Measurements from ENCODE around the gene NPAS2. TPM values are rescaled to one million over a fixed set of nuclear protein-coding genes. Genes with fewer than 3 reads are reported as not detected.
A peak's percentile ranks its signal among the peaks of the same experiment; 100 is the strongest.

The NPAS2 gene
- total and polyA plus RNA-seq, 2 donors (not counting 1 experiment from before 2014, with no cell fraction given): 3.6 to 4.9 TPM

DNA sequence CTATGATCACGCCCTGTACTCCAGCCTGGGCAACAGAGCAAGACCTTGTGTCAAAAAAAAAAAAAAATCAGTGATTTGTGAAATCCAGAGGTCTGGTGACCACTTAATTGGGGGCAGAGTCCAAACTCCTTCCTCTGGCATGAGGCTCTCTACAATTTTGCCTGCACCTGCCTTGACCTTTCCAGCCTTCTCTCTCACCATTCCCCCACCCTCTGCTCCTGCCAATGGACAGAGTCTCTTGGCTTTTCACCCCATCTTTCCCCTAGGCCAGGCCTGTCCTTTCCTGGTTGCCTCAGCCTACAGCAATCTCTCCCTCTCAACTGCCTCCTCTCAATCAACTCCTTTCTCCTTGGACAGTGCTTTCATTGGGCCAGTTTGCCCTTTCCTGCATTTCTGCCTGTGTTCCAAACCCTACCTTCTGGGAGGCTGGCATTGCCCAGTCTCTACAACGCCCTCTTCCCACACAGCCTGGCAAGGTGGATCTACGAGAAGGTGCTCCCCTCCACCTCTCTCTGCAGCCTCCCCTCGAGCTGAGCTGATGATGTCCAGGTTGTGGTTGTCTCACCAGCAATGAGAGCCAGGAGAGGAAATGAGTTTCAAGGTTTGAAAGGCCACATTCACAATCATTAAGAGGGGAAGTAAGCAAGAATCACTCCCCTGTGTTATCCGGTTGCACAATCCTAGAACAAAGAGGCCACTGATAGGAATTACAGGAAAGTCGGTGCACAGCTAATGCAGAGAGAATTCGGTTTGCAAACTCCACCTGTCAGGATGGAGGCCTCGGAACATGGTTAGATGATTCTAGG lies 39.5 kb upstream of the NPAS2 start:
- Histone ChIP-seq H2AFZ (ENCODE audit: low read length) (no peak overlapping the region), H3K9ac (ENCODE audit: insufficient read depth, low read length) (no peak overlapping the region), H4K20me1 (ENCODE audit: control insufficient read depth, extremely low read depth, insufficient read depth, low read length) (no peaks in the 10 kb centered on the region), H3K9me3 (ENCODE audit: control insufficient read depth, insufficient read depth, low read depth, low read length) (no peaks in the 10 kb centered on the region), H3K4me3 (replicated peaks in 1 of 4; ENCODE audit: control extremely low read depth in 1 of 4, insufficient read depth in 1 of 4, low read depth in 3 of 4, low read length in 4 of 4) (no peak overlapping the region), H3K79me2 (ENCODE audit: control insufficient read depth, insufficient read depth, low read length) (no peaks in the 10 kb centered on the region), H3K27me3 (ENCODE audit: control insufficient read depth, insufficient read depth, low read length) (no peaks in the 10 kb centered on the region), H3K4me2 (ENCODE audit: extremely low read depth, insufficient read depth, low read length) (no peak overlapping the region), H3K36me3 (ENCODE audit: control insufficient read depth, insufficient read depth, low read length) (no peaks in the 10 kb centered on the region), H3K4me1 (ENCODE audit: control insufficient read depth, extremely low read depth, insufficient read depth, low read length) (no peaks in the 10 kb centered on the region), H3K27ac (ENCODE audit: insufficient read depth, low read length) (no peak overlapping the region)
- TF ChIP-seq, protein P1, sequence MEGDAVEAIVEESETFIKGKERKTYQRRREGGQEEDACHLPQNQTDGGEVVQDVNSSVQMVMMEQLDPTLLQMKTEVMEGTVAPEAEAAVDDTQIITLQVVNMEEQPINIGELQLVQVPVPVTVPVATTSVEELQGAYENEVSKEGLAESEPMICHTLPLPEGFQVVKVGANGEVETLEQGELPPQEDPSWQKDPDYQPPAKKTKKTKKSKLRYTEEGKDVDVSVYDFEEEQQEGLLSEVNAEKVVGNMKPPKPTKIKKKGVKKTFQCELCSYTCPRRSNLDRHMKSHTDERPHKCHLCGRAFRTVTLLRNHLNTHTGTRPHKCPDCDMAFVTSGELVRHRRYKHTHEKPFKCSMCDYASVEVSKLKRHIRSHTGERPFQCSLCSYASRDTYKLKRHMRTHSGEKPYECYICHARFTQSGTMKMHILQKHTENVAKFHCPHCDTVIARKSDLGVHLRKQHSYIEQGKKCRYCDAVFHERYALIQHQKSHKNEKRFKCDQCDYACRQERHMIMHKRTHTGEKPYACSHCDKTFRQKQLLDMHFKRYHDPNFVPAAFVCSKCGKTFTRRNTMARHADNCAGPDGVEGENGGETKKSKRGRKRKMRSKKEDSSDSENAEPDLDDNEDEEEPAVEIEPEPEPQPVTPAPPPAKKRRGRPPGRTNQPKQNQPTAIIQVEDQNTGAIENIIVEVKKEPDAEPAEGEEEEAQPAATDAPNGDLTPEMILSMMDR (conservative IDR thresholded peaks at IDR 0.05 in 1 of 2, IDR thresholded peaks at IDR 0.05 in 1 of 2; ENCODE audit: low read depth in 1 of 2, low read length in 2 of 2): no peak
- TF ChIP-seq EZH2 (IDR thresholded peaks at IDR 0.05; ENCODE audit: low read length, missing control alignments): no peak
- peak; percentile 15 to 88 for DNase-seq (ENCODE audit: low read depth in 2 of 2)

GRCh38 chr2:100781009-100781325 lies 39.0 kb upstream of the NPAS2 start:
- H3K27ac ChIP-seq (ENCODE audit: insufficient read depth, low read length): no peak overlapping the region
- TF ChIP-seq EZH2 (IDR thresholded peaks at IDR 0.05; ENCODE audit: low read length, missing control alignments): no peak
- TF ChIP-seq, protein P1 (conservative IDR thresholded peaks at IDR 0.05 in 1 of 2, IDR thresholded peaks at IDR 0.05 in 1 of 2; ENCODE audit: low read depth in 1 of 2, low read length in 2 of 2): no peak

DNA sequence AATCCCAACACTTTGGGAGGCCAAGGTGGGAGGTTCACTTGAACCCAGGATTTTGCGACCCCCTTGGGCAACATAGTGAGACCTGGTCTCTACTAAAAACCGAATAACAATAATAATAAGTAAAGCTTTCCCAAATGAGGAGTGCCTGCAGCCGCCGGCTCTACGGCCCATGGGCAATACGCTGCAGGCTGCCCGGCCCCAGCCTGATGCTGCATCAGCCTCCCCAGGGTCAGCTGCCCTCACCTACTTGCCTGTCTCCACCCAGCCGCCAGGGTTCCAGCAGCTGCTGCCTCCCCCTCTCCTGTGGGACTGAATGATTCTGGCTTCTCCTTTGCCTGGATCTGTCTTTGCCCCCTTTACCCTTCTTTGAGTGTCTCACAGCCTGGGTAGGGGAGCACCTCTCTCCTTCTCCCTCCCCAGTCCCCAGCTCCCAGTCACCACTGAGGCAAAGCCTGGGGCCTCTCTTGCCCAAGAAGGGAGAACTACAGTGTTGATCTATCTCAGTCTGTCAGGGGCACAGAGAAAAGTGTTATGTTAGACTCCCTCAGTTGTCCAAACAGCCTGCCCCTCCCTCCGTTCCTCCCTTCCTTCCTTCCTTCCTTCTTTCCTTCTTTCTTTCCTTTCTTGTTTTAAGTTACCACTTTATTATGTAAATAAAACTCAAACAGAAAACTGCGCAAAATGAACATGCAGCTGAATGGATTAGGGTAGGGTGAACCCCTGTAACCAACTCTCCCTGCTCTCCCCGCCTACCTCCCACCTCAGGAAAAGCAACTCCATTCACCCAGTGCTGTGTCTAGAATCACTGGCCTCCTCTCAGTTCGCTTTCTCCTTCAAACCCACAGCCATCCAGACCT lies 38.2 kb upstream of the NPAS2 start:
- TF ChIP-seq, protein P1 (conservative IDR thresholded peaks at IDR 0.05 in 1 of 2, IDR thresholded peaks at IDR 0.05 in 1 of 2; ENCODE audit: low read depth in 1 of 2, low read length in 2 of 2): no peak
- no peak for TF ChIP-seq EZH2 (IDR thresholded peaks at IDR 0.05; ENCODE audit: low read length, missing control alignments)
- Histone ChIP-seq H3K4me2 (ENCODE audit: extremely low read depth, insufficient read depth, low read length) (no peak overlapping the region), H3K27ac (ENCODE audit: insufficient read depth, low read length) (no peak overlapping the region), H4K20me1 (ENCODE audit: control insufficient read depth, extremely low read depth, insufficient read depth, low read length) (no peaks in the 10 kb centered on the region), H2AFZ (ENCODE audit: low read length) (no peak overlapping the region), H3K4me3 (replicated peaks in 1 of 4; ENCODE audit: control extremely low read depth in 1 of 4, insufficient read depth in 1 of 4, low read depth in 3 of 4, low read length in 4 of 4) (no peak overlapping the region), H3K4me1 (ENCODE audit: control insufficient read depth, extremely low read depth, insufficient read depth, low read length) (no peaks in the 10 kb centered on the region), H3K36me3 (ENCODE audit: control insufficient read depth, insufficient read depth, low read length) (no peaks in the 10 kb centered on the region), H3K9ac (ENCODE audit: insufficient read depth, low read length) (no peak overlapping the region), H3K79me2 (ENCODE audit: control insufficient read depth, insufficient read depth, low read length) (no peaks in the 10 kb centered on the region), H3K27me3 (ENCODE audit: control insufficient read depth, insufficient read depth, low read length) (no peaks in the 10 kb centered on the region), H3K9me3 (ENCODE audit: control insufficient read depth, insufficient read depth, low read depth, low read length) (no peaks in the 10 kb centered on the region)
- DNase-seq (ENCODE audit: low read depth in 2 of 2): no peak

More at GRCh38 chr2:100781009-100781325, 39.0 kb upstream of the NPAS2 start:
- Histone ChIP-seq H2AFZ (ENCODE audit: low read length) (no peak overlapping the region), H3K9me3 (ENCODE audit: control insufficient read depth, insufficient read depth, low read depth, low read length) (no peaks in the 10 kb centered on the region), H3K4me3 (replicated peaks in 1 of 4; ENCODE audit: control extremely low read depth in 1 of 4, insufficient read depth in 1 of 4, low read depth in 3 of 4, low read length in 4 of 4) (no peak overlapping the region), H4K20me1 (ENCODE audit: control insufficient read depth, extremely low read depth, insufficient read depth, low read length) (no peaks in the 10 kb centered on the region), H3K4me2 (ENCODE audit: extremely low read depth, insufficient read depth, low read length) (no peak overlapping the region), H3K9ac (ENCODE audit: insufficient read depth, low read length) (no peak overlapping the region), H3K4me1 (ENCODE audit: control insufficient read depth, extremely low read depth, insufficient read depth, low read length) (no peaks in the 10 kb centered on the region), H3K36me3 (ENCODE audit: control insufficient read depth, insufficient read depth, low read length) (no peaks in the 10 kb centered on the region), H3K27me3 (ENCODE audit: control insufficient read depth, insufficient read depth, low read length) (no peaks in the 10 kb centered on the region), H3K79me2 (ENCODE audit: control insufficient read depth, insufficient read depth, low read length) (no peaks in the 10 kb centered on the region)
- no peak for DNase-seq (ENCODE audit: low read depth in 2 of 2)
